ENCODE measurements around the gene GATB. TPM values are rescaled to one million over a fixed set of nuclear protein-coding genes. Genes with fewer than 3 reads are reported as not detected.
"Not testable (repeated sequence)": the region's sequence is repeated elsewhere in the genome, so short reads cannot be mapped to it uniquely, and the experiment has no call there.

Gene GATB
- total RNA-seq, 1 experiment from 2014 or later: 21.2 TPM

GRCh38 chr4:151738720-151739517 is 21.9 kb downstream of the GATB start:
- Histone ChIP-seq H3K27me3 (ENCODE audit: insufficient read depth, low read length) (no peaks in the 10 kb centered on the region), H2BK12ac (ENCODE audit: insufficient read length, low read depth, low read length) (no peak overlapping the region), H3K18ac (ENCODE audit: insufficient read length, low read depth, low read length) (no peak overlapping the region), H3T11ph (ENCODE audit: low read length) (no peak overlapping the region), H3K4me2 (ENCODE audit: insufficient read depth, insufficient read length, low read length) (no peak overlapping the region), H4K8ac (replicated peaks; ENCODE audit: insufficient read length, low read depth, low read length) (no peak overlapping the region), H2BK120ac (ENCODE audit: low read depth, low read length, poor library complexity, severe bottlenecking) (no peak overlapping the region), H3K4me1 (ENCODE audit: insufficient read depth, low read length) (no peaks in the 10 kb centered on the region), H3K23me2 (ENCODE audit: insufficient read length, low read depth, low read length, poor library complexity, severe bottlenecking) (no peaks in the 10 kb centered on the region), H3K9me3 (ENCODE audit: control insufficient read depth, low read depth, low read length) (no peaks in the 10 kb centered on the region), H3K27ac (ENCODE audit: insufficient read length, low read depth, low read length) (no peak overlapping the region), H2BK5ac (ENCODE audit: insufficient read length, low read length) (no peak overlapping the region), H3K14ac (ENCODE audit: insufficient read depth, low read length) (no peak overlapping the region), H3K79me2 (ENCODE audit: insufficient read depth, low read length) (no peaks in the 10 kb centered on the region), H3K4ac (ENCODE audit: low read depth, low read length) (no peak overlapping the region), H2BK20ac (ENCODE audit: low read depth, low read length, poor library complexity, severe bottlenecking) (no peak overlapping the region), H4K20me1 (ENCODE audit: control insufficient read depth, insufficient read depth, insufficient read length) (no peaks in the 10 kb centered on the region), H4K91ac (ENCODE audit: insufficient read length, low read depth, low read length) (no peak overlapping the region), H3K9ac (ENCODE audit: extremely low read depth, insufficient read length, low read length) (no peak overlapping the region), H2AFZ (ENCODE audit: low read length) (no peak overlapping the region), H4K5ac (ENCODE audit: insufficient read length, low read depth, low read length) (no peak overlapping the region), H2BK15ac (ENCODE audit: low read depth, low read length) (no peak overlapping the region), H3K23ac (ENCODE audit: insufficient read length, low read depth, low read length) (no peak overlapping the region), H3K56ac (ENCODE audit: insufficient read length, low read depth, low read length) (no peak overlapping the region), H2AK5ac (ENCODE audit: insufficient read length, low read length) (no peak overlapping the region), H3K79me1 (ENCODE audit: insufficient read depth, low read depth, low read length, poor library complexity, severe bottlenecking) (no peaks in the 10 kb centered on the region)
- H3K36me3 Mint-ChIP-seq (ENCODE audit: insufficient read depth in 1 of 3, low read depth in 3 of 3): peaks cover 33 to 41% (median 37%) of the 10 kb centered on the region in 3 experiments
- no peaks in the 10 kb centered on the region for H3K27me3 Mint-ChIP-seq (ENCODE audit: low read depth)
- H3K4me1 Mint-ChIP-seq: peaks cover 3 to 10% of the 10 kb centered on the region in 2 experiments; a peak in 2 of 4 replicates
- no peak overlapping the region for H3K27ac Mint-ChIP-seq
- DNase-seq: no peak
- TF ChIP-seq CTCF (conservative IDR thresholded peaks at IDR 0.05): no peak
- H3K9me3 Mint-ChIP-seq: peaks cover 30 to 35% of the 10 kb centered on the region in 2 experiments
- no peak overlapping the region for H3K4me3 Mint-ChIP-seq
- no CpG with 5 or more reads among the region's 8 CpGs for WGBS (ENCODE audit: extremely low coverage, insufficient read length, low lambda C conversion rate)

- H3K27me3 Mint-ChIP-seq (ENCODE audit: low read depth); H3K9me3 ChIP-seq (ENCODE audit: control insufficient read depth, low read depth, low read length); H3K4ac ChIP-seq (ENCODE audit: low read depth, low read length); H3K79me1 ChIP-seq (ENCODE audit: insufficient read depth, low read depth, low read length, poor library complexity, severe bottlenecking); H3K27ac Mint-ChIP-seq; H2BK120ac ChIP-seq (ENCODE audit: low read depth, low read length, poor library complexity, severe bottlenecking); H3K4me3 Mint-ChIP-seq; H3K9ac ChIP-seq (ENCODE audit: extremely low read depth, insufficient read length, low read length); H3K27ac ChIP-seq (ENCODE audit: insufficient read length, low read depth, low read length); H4K20me1 ChIP-seq (ENCODE audit: control insufficient read depth, insufficient read depth, insufficient read length); H3K18ac ChIP-seq (ENCODE audit: insufficient read length, low read depth, low read length); H3K56ac ChIP-seq (ENCODE audit: insufficient read length, low read depth, low read length); H3K4me1 Mint-ChIP-seq; H4K5ac ChIP-seq (ENCODE audit: insufficient read length, low read depth, low read length); H2AK5ac ChIP-seq (ENCODE audit: insufficient read length, low read length); DNase-seq; H3K23ac ChIP-seq (ENCODE audit: insufficient read length, low read depth, low read length); H4K91ac ChIP-seq (ENCODE audit: insufficient read length, low read depth, low read length); H2BK12ac ChIP-seq (ENCODE audit: insufficient read length, low read depth, low read length); H2BK20ac ChIP-seq (ENCODE audit: low read depth, low read length, poor library complexity, severe bottlenecking); H3K4me1 ChIP-seq (ENCODE audit: insufficient read depth, low read length); H2BK5ac ChIP-seq (ENCODE audit: insufficient read length, low read length); H3K27me3 ChIP-seq (ENCODE audit: insufficient read depth, low read length); H3K23me2 ChIP-seq (ENCODE audit: insufficient read length, low read depth, low read length, poor library complexity, severe bottlenecking); H3K4me2 ChIP-seq (ENCODE audit: insufficient read depth, insufficient read length, low read length); H2BK15ac ChIP-seq (ENCODE audit: low read depth, low read length); H4K8ac ChIP-seq (replicated peaks; ENCODE audit: insufficient read length, low read depth, low read length); H3K14ac ChIP-seq (ENCODE audit: insufficient read depth, low read length); H2AFZ ChIP-seq (ENCODE audit: low read length); H3T11ph ChIP-seq (ENCODE audit: low read length); H3K79me2 ChIP-seq (ENCODE audit: insufficient read depth, low read length): not testable (repeated sequence)
- Mint-ChIP-seq H3K36me3 (ENCODE audit: insufficient read depth in 1 of 3, low read depth in 3 of 3) (peaks cover 39 to 46% (median 40%) of the 10 kb centered on the region in 3 experiments), H3K9me3 (peaks cover 33 to 39% of the 10 kb centered on the region in 2 experiments)
- WGBS (ENCODE audit: extremely low coverage, insufficient read length, low lambda C conversion rate): no CpG with 5 or more reads among the region's 2 CpGs
These were observed 24.0 kb downstream of the GATB start for GRCh38 chr4:151736852-151737251.

Measured in H9 (cell line).